Testis (tissue), 2 donors: ENCODE results near the gene PCDH12.

Source experiments
- POLR2A ChIP-seq: fragments of 450-650 bp; IDR thresholded peaks from one replicate; pipeline ENCODE4 v1.6.1; 2017; ENCODE audit warnings: antibody characterized with exemption, mild to moderate bottlenecking, moderate library complexity
- TF ChIP-seq, protein P1 (sequence below), 3 experiments: fragments of 450-650 bp in 2 of 3; fragments of 200-600 bp in 1 of 3; sonication (generic) in 1 of 3; IDR thresholded peaks; one replicate each; pipeline ENCODE4 v1.5.1; 2016 to 2019; ENCODE audit warnings: antibody characterized with exemption in 3 of 3, mild to moderate bottlenecking in 2 of 3, moderate library complexity in 1 of 3

DNA sequence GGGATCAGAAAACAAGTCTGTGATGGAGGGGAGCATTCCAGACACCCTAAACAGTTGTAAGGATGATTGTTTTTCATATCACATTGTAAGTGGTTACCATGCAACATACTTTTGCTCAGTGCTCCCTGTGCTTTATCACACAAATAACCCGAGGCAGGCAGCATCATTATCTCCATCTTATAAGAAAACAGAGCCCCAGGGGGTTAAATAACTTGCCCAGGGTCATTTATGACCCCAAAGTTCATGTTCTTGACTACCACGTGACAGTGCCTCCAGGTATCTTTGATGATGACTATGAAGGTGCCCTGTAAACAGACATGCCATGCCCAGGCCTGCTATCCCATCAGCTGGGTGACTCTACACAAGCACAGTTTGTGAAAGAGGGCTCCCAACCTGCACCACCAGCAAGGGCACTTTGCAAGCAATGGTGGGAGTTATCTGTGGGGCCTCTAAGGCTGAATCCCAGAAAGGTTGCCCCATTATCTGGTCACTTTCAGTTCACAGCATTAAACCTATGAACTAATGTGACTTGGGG lies 45.3 kb upstream of the PCDH12 start:
- TF ChIP-seq, protein P1, sequence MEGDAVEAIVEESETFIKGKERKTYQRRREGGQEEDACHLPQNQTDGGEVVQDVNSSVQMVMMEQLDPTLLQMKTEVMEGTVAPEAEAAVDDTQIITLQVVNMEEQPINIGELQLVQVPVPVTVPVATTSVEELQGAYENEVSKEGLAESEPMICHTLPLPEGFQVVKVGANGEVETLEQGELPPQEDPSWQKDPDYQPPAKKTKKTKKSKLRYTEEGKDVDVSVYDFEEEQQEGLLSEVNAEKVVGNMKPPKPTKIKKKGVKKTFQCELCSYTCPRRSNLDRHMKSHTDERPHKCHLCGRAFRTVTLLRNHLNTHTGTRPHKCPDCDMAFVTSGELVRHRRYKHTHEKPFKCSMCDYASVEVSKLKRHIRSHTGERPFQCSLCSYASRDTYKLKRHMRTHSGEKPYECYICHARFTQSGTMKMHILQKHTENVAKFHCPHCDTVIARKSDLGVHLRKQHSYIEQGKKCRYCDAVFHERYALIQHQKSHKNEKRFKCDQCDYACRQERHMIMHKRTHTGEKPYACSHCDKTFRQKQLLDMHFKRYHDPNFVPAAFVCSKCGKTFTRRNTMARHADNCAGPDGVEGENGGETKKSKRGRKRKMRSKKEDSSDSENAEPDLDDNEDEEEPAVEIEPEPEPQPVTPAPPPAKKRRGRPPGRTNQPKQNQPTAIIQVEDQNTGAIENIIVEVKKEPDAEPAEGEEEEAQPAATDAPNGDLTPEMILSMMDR (IDR thresholded peaks at IDR 0.05), result no peak
- no peak for TF ChIP-seq POLR2A
